Measurements from ENCODE around the gene ZNF653. TPM values are rescaled to one million over a fixed set of nuclear protein-coding genes. Genes with fewer than 3 reads are reported as not detected.

The ZNF653 gene
- polyA plus RNA-seq, 1 experiment, result 4.6 TPM

- Histone ChIP-seq H3K36me3 (ENCODE audit: control insufficient read depth, insufficient read depth, low read length) (peaks cover 17% of the 10 kb centered on the region), H3K4me3 (ENCODE audit: low read depth, low read length) (no peak overlapping the region), H3K27me3 (ENCODE audit: control insufficient read depth, insufficient read depth, low read length) (no peaks in the 10 kb centered on the region)
- CTCF ChIA-PET, result interaction anchor here (0.6 to 1.4 kb wide), 5 partner anchors 16 to 158 kb away, joined by 3 to 5 read pairs (median 3); partner anchors contain the start of gene PRKCSH
- POLR2A ChIA-PET, result no interaction called here
- DNase-seq (ENCODE audit: low read depth), result no peak
- TF ChIP-seq CTCF (IDR thresholded peaks at IDR 0.05; ENCODE audit: insufficient read depth, low read depth, low read length), result no peak
Measured at GRCh38 chr19:11451871-11452619, 53.6 kb downstream of the ZNF653 start.

DNA sequence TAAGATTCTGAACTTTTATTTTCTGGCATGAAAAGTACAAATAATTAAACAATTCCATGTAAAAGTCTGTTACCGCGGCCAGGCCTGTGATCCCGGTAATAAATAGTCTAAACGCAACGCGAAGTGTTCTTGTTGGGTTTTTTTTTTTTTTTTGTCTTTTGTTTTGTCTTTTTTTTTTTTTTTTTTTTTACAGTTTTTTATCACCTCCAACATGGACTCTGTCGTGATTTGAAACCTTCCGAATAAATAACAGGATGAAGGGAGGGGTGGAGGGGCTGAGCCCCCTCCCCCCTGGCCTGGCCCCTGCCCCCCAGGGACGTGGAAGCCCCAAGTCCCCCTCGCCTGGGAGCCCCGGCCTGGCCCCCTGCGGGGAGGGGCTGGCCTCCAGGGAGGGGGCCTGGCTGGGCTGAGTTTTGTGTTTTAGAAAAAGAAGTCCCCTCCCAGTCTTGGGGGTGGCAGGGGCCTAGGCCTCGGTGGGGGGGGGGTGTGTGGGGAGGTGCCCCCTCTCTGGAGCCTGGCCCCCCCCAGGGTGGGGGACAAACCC lies 54.2 kb downstream of the ZNF653 start:
- H3K4me3 ChIP-seq (ENCODE audit: low read depth, low read length), result no peak overlapping the region
- CTCF ChIA-PET, result interaction anchor here (1.2 to 1.4 kb wide), 2 partner anchors 16 to 31 kb away, joined by 3 to 5 read pairs; no protein-coding TSS in a partner anchor
- no peak for TF ChIP-seq CTCF (IDR thresholded peaks at IDR 0.05; ENCODE audit: insufficient read depth, low read depth, low read length)
- no peaks in the 10 kb centered on the region for H3K27me3 ChIP-seq (ENCODE audit: control insufficient read depth, insufficient read depth, low read length)
- H3K36me3 ChIP-seq (ENCODE audit: control insufficient read depth, insufficient read depth, low read length), result peaks cover 19% of the 10 kb centered on the region
- no peak for DNase-seq (ENCODE audit: low read depth)
- POLR2A ChIA-PET, result no interaction called here

DNA sequence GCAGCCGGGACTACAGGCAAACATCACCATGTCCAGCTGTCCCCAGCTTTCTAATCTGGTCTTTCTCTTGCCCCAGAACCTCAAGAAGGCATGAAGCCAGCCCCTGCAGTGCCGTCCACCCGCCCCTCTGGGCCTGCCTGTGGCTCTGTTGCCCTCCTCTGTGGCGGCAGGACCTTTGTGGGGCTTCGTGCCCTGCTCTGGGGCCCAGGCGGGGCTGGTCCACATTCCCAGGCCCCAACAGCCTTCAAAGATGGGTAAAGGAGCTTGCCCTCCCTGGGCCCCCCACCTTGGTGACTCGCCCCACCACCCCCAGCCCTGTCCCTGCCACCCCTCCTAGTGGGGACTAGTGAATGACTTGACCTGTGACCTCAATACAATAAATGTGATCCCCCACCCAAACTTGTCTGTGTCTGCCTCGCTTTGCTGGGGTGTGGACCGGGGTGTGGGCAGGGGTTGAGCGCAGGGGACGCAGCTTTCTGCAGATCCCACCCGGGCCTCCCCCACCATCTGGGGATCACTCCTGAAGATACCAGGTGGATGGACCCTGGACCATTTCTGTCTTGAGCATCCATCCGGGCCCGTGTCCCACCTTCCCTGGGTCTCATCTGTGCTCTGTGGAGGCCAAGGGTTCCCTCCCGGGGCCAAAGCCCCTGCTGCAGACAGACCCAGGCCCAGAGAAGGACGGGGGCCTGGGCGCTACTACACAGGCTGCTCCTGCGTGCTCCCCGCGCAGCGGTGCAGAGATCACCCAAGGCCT lies 54.9 kb downstream of the ZNF653 start:
- no peak for TF ChIP-seq CTCF (IDR thresholded peaks at IDR 0.05; ENCODE audit: insufficient read depth, low read depth, low read length)
- no peak for DNase-seq (ENCODE audit: low read depth)
- H3K4me3 ChIP-seq (ENCODE audit: low read depth, low read length), result no peak overlapping the region
- H3K36me3 ChIP-seq (ENCODE audit: control insufficient read depth, insufficient read depth, low read length), result peaks cover 22% of the 10 kb centered on the region
- CTCF ChIA-PET, result interaction anchor here (2.6 kb wide), 1 partner anchor 157 kb away, joined by 9 read pairs; no protein-coding TSS in a partner anchor
- POLR2A ChIA-PET, result interaction anchor here (0.7 kb wide), 1 partner anchor 359 kb away, joined by 3 read pairs; no protein-coding TSS in a partner anchor
- no peaks in the 10 kb centered on the region for H3K27me3 ChIP-seq (ENCODE audit: control insufficient read depth, insufficient read depth, low read length)

DNA sequence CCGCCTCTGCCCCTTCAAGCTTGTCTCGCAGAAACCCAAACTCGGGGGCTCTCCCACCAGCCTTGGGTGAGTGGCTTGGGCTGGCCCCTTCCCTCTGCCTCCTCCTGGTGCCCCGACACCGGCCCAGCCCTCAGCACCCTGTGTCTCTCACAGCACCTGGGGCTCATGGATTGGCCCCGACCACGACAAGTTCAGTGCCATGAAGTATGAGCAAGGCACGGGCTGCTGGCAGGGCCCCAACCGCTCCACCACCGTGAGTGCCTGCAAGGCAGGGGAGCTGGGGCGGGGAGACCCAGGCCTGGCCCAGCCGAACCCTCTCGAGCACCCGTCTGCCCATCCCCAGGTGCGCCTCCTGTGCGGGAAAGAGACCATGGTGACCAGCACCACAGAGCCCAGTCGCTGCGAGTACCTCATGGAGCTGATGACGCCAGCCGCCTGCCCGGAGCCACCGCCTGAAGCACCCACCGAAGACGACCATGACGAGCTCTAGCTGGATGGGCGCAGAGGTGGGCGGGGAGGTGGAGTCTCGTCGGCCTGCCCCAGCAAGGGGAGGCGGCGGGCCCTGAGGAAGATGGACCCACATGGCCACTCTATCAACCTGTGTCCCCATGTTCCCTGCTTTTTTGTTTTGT lies 56.6 kb downstream of the ZNF653 start:
- CTCF ChIA-PET, result interaction anchor here (1.0 to 2.6 kb wide), 4 partner anchors 12 to 155 kb away, joined by 3 to 9 read pairs (median 6); no protein-coding TSS in a partner anchor

More for the DNA sequence above, 56.6 kb downstream of the ZNF653 start:
- peaks cover 26% of the 10 kb centered on the region for H3K36me3 ChIP-seq (ENCODE audit: control insufficient read depth, insufficient read depth, low read length)
- no peak for TF ChIP-seq CTCF (IDR thresholded peaks at IDR 0.05; ENCODE audit: insufficient read depth, low read depth, low read length)
- POLR2A ChIA-PET, result no interaction called here
- no peak overlapping the region for H3K4me3 ChIP-seq (ENCODE audit: low read depth, low read length)
- H3K27me3 ChIP-seq (ENCODE audit: control insufficient read depth, insufficient read depth, low read length), result no peaks in the 10 kb centered on the region
- no peak for DNase-seq (ENCODE audit: low read depth)
